OCI-LY3 (cell line): ENCODE results near the gene TMEM63A.

Experiments
- H2AFZ ChIP-seq: fragments of 200-600, 300-600 bp; shearing (Covaris generic); 2 replicates; pipeline ENCODE4 v1.6.0; 2014; ENCODE audit warnings: antibody characterized with exemption, low read depth, low read length
- H3K27ac ChIP-seq: fragments of 200-600, 300-600 bp; sonication (generic); 2 replicates; pipeline ENCODE4 v1.5.1; 2014; ENCODE audit warnings: mild to moderate bottlenecking, low read length, moderate library complexity, mixed read lengths
- H3K27me3 ChIP-seq: fragments of 200-600, 300-600 bp; sonication (generic); 2 replicates; pipeline ENCODE4 v1.6.1; 2014; ENCODE audit warnings: low read depth, low read length, mixed read lengths
- H3K36me3 ChIP-seq: fragments of 200-600, 300-600 bp; sonication (generic); replicated peaks from 2 replicates; pipeline ENCODE3; 2014; ENCODE audit warnings: low read depth, low read length, mixed read lengths
- H3K4me1 ChIP-seq: fragments of 300-600, 200-600 bp; sonication (generic); 2 replicates; pipeline ENCODE4 v1.6.1; 2014; ENCODE audit warnings: low read length, mixed read lengths
- H3K4me2 ChIP-seq: fragments of 200-600, 300-600 bp; sonication (generic); 2 replicates; pipeline ENCODE4 v1.6.1; 2014; ENCODE audit warnings: low read length, mixed read lengths
- H3K4me3 ChIP-seq: fragments of 300-600, 200-600 bp; sonication (generic); 2 replicates; pipeline ENCODE4 v1.5.1; 2014; ENCODE audit warnings: antibody characterized with exemption, mild to moderate bottlenecking, low read length, moderate library complexity
- H3K79me2 ChIP-seq: fragments of 300-600, 200-600 bp; shearing (Covaris generic); 2 replicates; pipeline ENCODE4 v1.6.1; 2014; ENCODE audit warnings: mild to moderate bottlenecking, low read length, mixed read lengths
- H3K9ac ChIP-seq: fragments of 300-600, 200-600 bp; shearing (Covaris generic); 2 replicates; pipeline ENCODE4 v1.6.0; 2014; ENCODE audit warnings: mild to moderate bottlenecking, low read length, moderate library complexity
- H3K9me3 ChIP-seq: fragments of 200-600, 300-600 bp; shearing (Covaris generic); 2 replicates; pipeline ENCODE4 v1.6.1; 2014; ENCODE audit warnings: low read length, mixed read lengths; ENCODE audit not compliant: insufficient read depth
- H4K20me1 ChIP-seq: fragments of 200-600, 300-600 bp; sonication (generic); 2 replicates; pipeline ENCODE4 v1.6.1; 2016; ENCODE audit warnings: low read length, mixed read lengths; ENCODE audit not compliant: insufficient read depth
- EZH2phosphoT487 ChIP-seq: fragments of 200-600 bp; shearing (Covaris generic); IDR thresholded peaks from 2 replicates; pipeline ENCODE4 v1.6.1; 2018; ENCODE audit warnings: antibody characterized with exemption, mixed run types, low read depth
- TF ChIP-seq, protein P1 (sequence below): fragments of 200-600, 300-600 bp; sonication (generic); IDR thresholded peaks from 2 replicates; pipeline ENCODE4 v1.5.1; 2014; ENCODE audit warnings: antibody characterized with exemption, low read length, low read depth

The TMEM63A gene

GRCh38 chr1:225830841-225831240 lies 51.3 kb downstream of the TMEM63A start:
- no peaks in the 10 kb centered on the region for H4K20me1 ChIP-seq
- no peak overlapping the region for H3K4me3 ChIP-seq
- TF ChIP-seq EZH2phosphoT487, result no peak
- TF ChIP-seq, protein P1, sequence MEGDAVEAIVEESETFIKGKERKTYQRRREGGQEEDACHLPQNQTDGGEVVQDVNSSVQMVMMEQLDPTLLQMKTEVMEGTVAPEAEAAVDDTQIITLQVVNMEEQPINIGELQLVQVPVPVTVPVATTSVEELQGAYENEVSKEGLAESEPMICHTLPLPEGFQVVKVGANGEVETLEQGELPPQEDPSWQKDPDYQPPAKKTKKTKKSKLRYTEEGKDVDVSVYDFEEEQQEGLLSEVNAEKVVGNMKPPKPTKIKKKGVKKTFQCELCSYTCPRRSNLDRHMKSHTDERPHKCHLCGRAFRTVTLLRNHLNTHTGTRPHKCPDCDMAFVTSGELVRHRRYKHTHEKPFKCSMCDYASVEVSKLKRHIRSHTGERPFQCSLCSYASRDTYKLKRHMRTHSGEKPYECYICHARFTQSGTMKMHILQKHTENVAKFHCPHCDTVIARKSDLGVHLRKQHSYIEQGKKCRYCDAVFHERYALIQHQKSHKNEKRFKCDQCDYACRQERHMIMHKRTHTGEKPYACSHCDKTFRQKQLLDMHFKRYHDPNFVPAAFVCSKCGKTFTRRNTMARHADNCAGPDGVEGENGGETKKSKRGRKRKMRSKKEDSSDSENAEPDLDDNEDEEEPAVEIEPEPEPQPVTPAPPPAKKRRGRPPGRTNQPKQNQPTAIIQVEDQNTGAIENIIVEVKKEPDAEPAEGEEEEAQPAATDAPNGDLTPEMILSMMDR, result no peak
- H3K9me3 ChIP-seq, result no peaks in the 10 kb centered on the region
- H3K79me2 ChIP-seq, result no peaks in the 10 kb centered on the region
- no peak overlapping the region for H3K4me2 ChIP-seq
- no peaks in the 10 kb centered on the region for H3K27me3 ChIP-seq
- H3K36me3 ChIP-seq, result no peaks in the 10 kb centered on the region
- H3K4me1 ChIP-seq, result no peaks in the 10 kb centered on the region
- no peak overlapping the region for H3K9ac ChIP-seq
- H2AFZ ChIP-seq, result no peak overlapping the region
- no peak overlapping the region for H3K27ac ChIP-seq

DNA sequence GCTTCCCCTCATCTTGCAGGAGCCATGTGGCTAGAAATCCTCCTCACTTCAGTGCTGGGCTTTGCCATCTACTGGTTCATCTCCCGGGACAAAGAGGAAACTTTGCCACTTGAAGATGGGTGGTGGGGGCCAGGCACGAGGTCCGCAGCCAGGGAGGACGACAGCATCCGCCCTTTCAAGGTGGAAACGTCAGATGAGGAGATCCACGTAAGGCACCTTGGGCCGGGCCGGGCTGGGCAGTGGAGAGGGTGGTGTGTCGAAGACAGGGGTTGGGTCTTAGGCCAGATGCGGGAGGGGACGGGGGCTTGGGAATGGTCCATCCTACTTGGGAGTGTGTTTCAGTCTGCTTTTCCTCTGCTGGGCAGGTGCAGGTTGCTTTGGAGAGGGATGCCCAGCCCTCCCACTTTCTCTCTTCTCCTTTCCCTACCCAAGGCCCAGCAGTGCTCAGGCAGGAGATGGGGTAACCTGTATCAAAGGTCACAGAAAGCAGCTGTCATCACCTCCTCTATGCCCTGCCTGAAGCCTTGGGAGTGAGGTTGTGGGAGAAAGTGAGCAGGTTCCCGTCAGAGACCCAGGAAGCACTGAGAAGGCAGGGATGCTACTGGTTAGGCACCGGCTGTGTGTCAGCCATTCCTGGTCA lies 53.4 kb downstream of the TMEM63A start:
- Histone ChIP-seq H2AFZ (no peak overlapping the region), H3K27me3 (no peaks in the 10 kb centered on the region), H3K4me2 (no peak overlapping the region), H3K4me3 (no peak overlapping the region), H3K9me3 (no peaks in the 10 kb centered on the region), H3K27ac (no peak overlapping the region), H3K79me2 (no peaks in the 10 kb centered on the region), H3K9ac (no peak overlapping the region), H4K20me1 (no peaks in the 10 kb centered on the region), H3K4me1 (no peaks in the 10 kb centered on the region), H3K36me3 (no peaks in the 10 kb centered on the region)
- TF ChIP-seq, protein P1, result no peak
- TF ChIP-seq EZH2phosphoT487, result no peak

DNA sequence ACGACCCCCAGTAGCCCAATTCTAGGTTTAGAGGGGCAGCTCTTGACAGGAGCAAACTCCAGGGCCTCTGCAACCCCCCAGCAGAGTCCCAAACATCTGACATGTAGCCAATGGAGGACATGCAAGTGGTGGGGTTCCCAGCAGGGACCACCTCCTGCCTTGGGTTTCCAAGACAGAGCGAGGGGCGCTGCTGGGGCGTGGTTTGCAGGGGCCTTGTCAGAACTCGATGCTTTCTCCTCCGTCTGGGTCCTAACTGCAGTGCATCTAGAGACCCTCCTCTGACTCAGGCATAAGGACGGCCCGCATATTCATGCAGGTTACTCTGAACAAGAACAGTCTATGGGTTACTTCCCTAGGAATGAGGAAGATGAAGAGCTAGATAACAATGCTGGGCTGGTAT lies 55.1 kb downstream of the TMEM63A start:
- Histone ChIP-seq H3K9ac (no peak overlapping the region), H3K36me3 (no peaks in the 10 kb centered on the region), H2AFZ (no peak overlapping the region), H3K4me3 (no peak overlapping the region), H3K4me1 (no peaks in the 10 kb centered on the region), H3K4me2 (no peak overlapping the region), H3K27ac (no peak overlapping the region), H4K20me1 (no peaks in the 10 kb centered on the region), H3K9me3 (no peaks in the 10 kb centered on the region), H3K79me2 (no peaks in the 10 kb centered on the region), H3K27me3 (no peaks in the 10 kb centered on the region)
- TF ChIP-seq EZH2phosphoT487, result no peak
- TF ChIP-seq, protein P1, result no peak

GRCh38 chr1:225825607-225826007 lies 56.6 kb downstream of the TMEM63A start:
- no peaks in the 10 kb centered on the region for H3K36me3 ChIP-seq
- H3K79me2 ChIP-seq, result no peaks in the 10 kb centered on the region
- H3K9me3 ChIP-seq, result no peaks in the 10 kb centered on the region
- TF ChIP-seq, protein P1, result no peak
- no peak for TF ChIP-seq EZH2phosphoT487
- H3K4me3 ChIP-seq, result no peak overlapping the region
- H3K27me3 ChIP-seq, result no peaks in the 10 kb centered on the region
- no peaks in the 10 kb centered on the region for H4K20me1 ChIP-seq
- no peak overlapping the region for H3K27ac ChIP-seq
- no peaks in the 10 kb centered on the region for H3K4me1 ChIP-seq
- no peak overlapping the region for H3K9ac ChIP-seq
- H3K4me2 ChIP-seq, result no peak overlapping the region
- H2AFZ ChIP-seq, result no peak overlapping the region
